HG03159 (cell line): ENCODE results near the gene ZBTB44.

ENCODE experiments used
- ATAC-seq: cut with Tn5 transposase; IDR thresholded peaks from one replicate; pipeline ENCODE4 v1.9.1; 2021; ENCODE audit warnings: mild to moderate bottlenecking, moderate library complexity; ENCODE audit not compliant: unreplicated experiment

Gene ZBTB44

DNA sequence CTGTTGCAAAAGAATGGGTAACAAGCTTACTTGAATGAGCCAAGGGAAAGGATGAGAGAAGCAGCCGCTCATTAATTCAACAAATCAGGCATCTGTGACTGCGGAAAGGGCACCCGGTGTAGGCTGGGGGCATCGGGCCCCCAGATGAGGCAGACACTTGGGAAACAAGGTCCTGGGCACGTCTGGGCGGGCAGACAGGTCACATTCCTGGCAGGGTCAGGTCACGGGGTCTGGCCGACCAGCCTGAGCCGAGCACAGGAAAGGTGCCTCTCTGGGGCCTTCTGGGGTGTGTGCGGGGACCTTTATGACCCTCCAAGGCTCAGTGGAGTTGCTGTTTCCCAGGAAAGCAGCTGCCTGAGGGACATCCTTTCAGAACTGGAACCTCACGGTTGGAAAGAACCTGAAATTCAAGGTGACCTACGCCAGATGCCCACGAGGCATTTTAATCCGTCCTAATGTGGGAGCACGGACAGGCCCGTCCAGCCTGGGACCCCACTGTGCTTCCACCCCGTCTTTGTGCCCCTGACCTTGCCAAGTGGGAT, 98.1 kb downstream of the ZBTB44 start:
- no peak for ATAC-seq

DNA sequence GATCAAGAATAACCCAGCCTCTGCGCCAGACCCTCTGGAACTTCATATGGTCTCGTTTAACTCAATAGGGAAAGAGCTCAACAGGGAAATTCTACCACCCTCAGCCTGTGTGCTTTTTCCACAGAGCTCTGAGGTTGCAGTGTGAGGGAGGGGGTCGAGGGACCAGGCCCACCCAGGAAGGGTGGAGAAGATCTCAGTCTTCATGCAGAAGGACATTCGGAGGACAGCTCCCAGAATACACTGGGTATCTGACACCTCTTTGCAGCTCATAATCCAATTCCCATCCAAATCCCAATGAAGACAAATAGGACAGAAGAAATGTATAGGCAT, 98.5 kb downstream of the ZBTB44 start:
- no peak for ATAC-seq

DNA sequence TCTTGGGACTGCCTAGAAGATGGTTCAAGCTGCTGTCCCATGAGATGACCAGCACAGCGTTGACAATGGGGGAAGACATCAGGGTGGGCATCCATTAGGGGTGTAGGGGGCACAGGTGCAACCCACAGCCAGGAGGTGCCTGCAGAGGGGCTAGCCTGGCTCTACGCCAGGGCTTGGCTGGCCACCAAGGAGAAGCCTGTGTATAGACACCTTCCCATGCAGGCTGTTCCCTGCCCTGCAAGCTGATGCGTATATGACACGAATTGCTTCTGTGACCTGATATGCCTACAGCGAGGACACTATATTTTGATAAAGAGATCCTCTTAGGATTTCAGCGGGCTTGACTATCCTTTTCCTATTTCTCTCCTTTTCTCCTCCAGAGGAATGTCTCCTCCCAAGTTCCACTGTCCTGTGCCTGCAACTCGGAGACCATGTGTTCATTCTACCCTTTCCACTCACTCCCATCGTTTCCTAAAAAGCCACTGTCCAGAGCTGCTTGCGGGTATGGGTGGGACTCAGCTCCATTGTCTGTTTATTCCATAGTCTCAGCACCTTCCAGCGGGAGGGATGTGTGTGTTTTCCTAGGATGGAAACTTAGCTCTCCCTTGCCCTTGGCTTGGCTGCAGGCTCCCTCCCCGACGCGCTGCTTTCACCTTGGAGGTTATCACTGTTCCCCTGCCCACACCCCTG, 99.0 kb downstream of the ZBTB44 start:
- no peak for ATAC-seq

DNA sequence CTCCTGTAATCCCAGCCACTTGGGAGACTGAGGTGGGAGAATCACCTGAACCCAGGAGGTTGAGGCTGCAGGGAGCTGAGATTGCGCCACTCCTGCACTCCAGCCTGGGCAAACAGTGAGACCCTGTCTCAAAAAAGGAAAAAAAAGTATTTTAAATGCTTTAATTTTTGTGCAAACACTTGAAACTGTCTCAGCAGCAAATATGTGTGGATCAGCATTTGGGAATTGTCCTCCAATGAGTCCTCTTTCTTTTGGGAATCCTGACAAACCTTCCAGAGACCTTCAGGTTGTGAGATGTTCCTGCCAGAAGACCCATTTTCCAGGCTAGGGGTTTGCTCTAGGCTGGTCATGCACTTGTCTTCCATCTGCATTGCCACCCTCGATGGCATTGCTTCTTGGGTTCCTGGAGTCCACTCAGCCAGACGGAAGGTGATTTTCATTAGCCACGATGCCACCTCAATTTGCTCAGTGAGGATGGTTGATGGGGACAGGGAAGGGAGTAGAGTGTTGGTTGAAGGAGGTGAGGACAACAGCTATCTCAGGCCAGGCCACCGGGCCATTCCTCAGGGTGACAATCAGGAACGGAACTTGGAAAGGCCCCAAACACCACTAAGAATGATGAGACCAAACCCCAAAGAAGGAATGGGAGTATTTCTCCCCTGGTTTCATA, 99.7 kb downstream of the ZBTB44 start:
- ATAC-seq, result no peak

DNA sequence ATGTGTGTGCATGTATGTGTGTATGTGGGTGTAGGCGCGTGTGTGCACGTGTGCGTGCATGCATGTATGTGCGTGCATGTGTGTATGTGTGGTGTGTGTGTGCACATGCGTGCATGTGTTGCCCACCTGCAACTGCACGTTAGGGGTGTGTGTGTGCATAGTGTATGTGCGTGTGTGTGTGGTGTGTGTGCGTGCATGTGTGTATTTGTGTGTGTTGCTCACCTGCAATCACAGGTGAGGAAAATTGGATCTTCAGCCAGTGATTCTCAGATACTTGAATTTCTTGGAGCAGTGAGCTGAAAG, 100.8 kb downstream of the ZBTB44 start:
- no peak for ATAC-seq

DNA sequence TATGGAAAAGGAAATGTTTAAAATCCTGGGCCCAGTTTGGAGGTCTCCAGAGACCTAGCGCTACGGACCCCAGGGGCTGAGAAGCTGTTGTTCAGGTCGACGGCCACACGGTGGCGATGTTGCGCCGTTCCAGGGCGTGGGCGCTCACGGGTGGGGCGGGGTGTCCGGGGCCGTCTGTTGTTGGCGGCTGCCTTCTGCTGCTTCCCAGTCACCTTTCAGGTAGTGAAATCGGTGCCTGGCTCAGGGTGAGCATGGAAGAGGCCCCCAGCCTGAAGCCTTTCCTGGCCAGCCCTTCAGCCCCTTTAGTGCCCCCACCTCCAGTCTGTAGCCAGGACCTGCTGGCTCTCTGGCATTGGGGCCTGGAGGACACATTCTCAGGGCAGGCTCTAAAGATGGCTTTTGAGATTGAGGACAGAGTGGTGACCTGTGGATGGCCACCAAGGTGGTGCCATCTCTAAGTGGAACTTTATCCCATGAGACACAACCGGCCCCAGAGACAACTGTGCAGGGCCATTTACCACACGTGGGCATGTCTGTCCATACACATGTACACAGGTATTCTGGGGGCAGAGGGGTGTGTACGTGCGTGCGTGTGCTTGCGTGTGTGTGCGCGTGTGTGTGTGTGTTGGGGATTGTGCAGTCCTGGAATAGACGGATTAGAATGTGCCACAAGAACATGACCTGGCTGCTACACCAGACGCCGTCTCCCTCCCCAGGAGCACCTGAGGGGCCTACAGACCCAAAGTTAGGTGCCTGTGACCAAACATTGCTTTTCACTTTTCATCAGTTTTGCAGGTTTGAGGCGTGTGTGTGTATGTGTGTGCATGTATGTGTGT, 101.4 kb downstream of the ZBTB44 start:
- ATAC-seq, result peak; percentile 84

DNA sequence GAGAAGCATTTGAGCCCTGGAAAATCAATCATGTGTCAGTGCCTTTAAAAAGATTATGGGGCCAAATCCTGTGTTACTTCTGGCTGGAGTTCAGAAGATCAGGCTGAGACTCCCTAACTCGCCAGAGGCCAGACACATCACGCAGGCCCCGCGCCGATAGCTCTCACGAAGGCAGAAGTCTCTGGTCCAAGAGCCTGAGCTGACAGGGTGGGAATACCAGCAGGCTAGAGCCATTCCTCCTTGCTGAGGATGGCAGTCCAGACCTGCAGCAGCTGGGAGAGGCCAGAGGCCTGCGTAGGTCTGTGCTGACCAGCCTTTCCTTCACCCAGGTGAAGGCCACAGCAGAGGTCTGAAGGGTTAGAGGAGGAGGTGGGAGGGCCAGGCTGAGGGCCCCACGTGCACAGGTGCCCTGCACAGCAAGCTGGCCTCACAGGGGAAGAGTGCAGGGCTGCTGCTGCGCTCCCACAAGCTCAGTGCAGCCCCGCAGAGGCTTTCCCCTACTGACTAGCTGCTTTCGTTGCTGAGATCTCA, 102.2 kb downstream of the ZBTB44 start:
- no peak for ATAC-seq

DNA sequence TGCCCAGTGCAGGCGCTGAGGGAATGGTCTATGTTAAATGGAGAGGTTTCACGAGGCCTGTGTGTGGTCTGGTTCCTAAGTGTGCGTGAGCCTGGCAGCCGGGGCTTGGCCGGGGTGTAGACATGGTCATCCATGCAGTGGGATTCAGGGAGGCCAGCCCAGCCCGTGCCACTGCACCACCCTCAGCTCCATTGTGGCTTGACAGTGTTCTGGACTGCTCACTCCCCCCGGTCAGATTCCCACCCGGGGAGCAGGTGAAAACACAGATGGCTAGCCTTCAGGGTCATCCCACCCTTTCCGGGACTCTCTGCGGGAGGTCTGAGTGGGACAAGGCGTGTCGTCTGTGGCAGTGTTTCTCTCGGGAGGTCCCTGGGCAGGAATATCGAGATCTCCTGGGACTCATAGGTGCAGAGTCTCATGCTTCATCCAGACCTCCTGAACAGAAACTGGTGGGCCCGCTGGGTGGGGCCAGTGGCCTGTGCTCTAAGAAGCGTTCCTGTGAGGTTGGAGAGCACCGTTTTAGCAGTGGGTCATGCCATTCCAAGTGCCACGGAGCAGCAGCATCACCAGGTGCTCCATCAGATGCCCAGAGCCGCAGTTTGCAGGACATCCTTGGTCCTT, 102.8 kb downstream of the ZBTB44 start:
- no peak for ATAC-seq

DNA sequence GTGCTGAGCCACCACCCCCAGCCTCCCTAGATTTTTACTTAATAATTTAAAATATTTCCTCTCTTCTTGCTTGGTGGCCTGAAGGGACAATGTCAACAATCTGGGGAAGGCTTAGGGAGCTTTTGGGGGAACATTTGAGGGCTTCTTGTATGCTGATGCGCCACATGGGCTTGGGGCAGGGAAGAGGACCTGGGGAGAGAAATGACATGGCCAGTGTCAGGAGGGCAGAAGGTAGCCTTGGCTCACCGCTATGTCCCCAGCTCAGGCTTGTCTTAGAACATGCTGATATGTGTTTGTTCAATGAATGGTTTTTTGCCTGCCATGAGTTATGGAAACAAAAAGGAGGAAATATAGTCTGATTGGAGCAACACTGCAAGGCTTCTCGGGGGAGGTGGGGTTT, 103.6 kb downstream of the ZBTB44 start:
- no peak for ATAC-seq

DNA sequence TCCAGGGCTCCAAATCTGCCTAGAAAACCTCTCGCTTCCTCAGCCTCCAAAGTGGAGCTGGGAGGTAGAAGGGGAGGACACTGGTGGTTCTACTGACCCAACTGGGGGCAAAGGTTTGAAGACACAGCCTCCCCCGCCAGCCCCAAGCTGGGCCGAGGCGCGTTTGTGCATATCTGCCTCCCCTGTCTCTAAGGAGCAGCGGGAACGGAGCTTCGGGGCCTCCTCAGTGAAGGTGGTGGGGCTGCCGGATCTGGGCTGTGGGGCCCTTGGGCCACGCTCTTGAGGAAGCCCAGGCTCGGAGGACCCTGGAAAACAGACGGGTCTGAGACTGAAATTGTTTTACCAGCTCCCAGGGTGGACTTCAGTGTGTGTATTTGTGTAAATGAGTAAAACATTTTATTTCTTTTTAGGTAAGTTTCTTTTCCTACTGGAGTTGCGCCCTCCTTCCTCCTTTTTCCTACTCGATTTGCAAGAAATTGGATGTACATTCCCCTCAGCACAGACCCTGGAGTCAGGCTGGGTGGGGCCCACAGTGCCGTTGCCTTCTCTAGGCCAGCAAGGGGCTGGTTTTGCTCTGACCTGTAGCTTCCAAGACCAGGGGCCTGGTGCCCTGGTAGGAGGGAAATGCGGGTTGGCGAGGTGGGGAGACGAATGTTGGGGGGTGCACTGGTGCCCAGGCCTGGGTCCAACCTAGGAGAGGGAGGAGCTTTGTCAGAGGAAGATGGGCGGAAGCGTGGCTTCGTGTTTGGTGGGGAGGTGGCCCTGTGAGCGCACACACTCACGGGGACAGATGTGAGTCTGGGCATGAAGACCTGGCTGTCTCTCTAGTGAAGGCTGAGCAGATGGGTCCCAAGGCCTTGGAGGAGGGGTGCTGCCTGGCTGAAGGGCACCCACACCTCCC, 104.5 kb downstream of the ZBTB44 start:
- ATAC-seq, result no peak

DNA sequence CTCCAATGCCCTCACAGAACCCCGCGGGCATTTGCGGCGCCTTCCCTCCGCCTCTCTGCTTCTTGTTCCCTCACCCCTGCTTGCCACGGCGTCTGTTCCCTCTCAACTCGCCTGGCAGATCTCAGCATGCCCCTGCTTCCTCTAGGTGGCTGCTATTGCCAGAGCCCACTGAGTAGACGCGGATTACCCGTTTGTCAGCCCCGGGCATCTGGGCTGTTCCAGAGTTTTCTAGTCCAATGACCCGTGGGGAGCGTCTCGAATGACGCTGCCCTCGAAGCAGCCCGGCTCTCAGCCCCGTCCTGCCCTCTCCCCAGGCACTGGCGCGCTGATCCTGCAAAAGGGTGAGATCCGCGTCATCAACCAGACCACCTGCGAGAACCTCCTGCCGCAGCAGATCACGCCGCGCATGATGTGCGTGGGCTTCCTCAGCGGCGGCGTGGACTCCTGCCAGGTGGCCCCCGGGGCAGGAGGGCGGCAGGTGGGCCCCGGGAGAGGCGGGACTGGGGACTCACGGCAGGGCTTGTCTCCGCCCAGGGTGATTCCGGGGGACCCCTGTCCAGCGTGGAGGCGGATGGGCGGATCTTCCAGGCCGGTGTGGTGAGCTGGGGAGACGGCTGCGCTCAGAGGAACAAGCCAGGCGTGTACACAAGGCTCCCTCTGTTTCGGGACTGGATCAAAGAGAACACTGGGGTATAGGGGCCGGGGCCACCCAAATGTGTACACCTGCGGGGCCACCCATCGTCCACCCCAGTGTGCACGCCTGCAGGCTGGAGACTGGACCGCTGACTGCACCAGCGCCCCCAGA, 105.4 kb downstream of the ZBTB44 start:
- no peak for ATAC-seq

DNA sequence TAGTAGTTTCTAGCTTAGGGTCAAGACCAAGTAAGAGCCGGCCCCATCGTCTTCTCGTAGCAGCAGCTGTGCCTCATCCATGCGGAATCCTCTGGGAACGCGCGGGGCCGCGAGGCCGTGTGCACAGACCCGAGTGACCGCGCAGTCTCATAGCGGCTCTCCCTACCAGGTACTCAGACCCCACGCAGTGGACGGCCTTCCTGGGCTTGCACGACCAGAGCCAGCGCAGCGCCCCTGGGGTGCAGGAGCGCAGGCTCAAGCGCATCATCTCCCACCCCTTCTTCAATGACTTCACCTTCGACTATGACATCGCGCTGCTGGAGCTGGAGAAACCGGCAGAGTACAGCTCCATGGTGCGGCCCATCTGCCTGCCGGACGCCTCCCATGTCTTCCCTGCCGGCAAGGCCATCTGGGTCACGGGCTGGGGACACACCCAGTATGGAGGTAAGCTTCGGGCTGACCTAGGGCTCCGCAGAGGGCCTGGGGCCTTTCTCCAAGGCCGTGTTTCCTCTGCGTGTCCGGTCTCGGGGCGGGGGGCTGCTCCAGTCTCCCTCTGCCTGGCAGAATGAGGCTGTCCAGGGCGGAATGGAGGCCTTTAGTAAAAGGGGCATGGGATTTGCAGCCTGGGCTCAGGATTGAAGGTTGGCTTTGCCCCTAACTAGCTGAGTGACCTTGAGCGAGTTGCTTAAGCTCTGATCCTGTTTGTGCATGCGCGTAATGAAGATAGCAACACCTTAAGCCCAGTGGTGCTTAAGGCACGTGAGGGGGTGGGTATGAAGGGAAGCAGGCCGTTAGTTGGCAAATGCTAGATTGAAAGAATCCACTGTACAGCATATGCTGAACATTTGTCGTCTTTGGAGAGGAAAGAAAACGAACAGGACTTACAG, 106.2 kb downstream of the ZBTB44 start:
- ATAC-seq, result no peak

DNA sequence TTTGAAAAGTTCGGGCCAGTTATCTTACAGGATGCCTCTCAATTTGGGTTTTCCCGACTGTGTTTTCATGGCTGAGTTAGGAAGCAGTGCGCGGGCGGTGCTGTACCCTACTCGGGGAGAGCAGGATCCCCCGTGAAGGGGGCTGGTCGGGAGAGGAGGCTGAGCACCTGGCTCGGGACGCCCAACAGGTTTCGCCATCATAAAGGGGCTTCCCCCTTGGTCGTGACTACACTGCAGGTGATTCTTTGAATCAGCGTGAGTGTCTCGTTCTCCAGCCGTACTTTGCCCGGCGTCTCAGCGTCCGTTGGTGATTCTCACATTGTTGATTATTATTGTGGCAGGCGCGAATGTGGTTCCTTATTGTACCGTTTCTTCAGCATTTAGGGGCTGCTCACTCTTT, 108.6 kb downstream of the ZBTB44 start:
- no peak for ATAC-seq

DNA sequence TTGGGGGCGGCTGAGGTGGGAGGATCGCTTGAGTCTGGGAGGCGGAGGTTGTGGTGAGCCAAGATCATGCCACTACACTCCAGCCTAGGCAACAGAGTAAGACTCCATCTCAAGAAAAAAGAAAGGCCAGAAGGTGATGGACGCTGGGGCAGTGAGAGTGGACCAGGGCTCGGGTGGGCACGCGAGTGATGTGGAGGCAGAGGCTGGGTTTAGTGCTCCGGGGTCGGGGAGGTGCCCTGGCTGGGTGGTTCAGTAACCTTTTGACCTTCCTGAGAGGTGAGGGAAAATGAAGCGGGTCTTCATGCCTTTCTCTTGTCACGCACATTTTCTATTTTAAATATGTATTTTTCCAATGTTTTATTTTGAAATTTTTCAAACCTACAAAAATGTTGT, 110.0 kb downstream of the ZBTB44 start:
- ATAC-seq, result no peak

DNA sequence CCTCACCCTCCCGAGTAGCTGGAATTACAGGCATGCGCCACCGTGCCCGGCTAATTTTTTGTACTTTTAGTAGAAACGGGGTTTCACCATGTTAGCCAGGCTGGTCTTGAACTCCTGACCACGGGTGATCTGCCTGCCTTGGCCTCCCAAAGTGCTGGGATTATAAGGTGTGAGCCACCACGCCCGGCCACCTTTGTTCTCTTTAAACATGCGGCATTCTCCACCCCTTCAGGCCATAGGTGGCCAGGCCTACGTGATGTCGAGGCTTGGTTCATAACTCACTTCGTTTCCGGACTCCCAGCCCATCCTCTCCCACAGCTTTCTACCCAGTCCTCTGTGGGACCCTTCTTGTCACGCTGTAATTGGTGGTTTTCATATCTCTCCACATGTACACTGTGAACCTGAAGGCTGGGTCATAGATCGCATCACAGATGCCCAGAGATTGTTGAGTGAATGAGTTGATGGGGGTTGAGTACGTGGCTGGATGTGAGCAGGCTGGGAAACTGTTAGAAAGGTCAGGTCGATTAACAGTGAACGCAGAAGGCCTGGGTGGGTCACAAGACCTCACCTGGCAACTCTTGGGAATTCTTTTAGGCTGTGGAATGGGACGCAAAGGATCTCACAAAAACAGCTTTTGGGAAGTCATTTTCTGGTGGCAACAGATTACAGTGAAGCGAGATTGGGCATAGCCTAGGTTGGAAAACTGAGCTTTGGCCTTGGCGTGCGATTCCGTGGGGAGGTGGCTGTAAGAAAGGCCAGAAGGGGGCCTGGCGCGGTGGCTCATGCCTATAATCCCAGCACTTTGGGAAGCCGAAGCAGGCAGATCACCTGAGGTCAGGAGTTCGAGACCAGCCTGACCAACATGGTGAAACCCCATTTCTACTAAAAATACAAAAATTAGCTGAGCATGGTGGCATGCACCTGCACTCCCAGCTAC, 110.7 kb downstream of the ZBTB44 start:
- no peak for ATAC-seq

DNA sequence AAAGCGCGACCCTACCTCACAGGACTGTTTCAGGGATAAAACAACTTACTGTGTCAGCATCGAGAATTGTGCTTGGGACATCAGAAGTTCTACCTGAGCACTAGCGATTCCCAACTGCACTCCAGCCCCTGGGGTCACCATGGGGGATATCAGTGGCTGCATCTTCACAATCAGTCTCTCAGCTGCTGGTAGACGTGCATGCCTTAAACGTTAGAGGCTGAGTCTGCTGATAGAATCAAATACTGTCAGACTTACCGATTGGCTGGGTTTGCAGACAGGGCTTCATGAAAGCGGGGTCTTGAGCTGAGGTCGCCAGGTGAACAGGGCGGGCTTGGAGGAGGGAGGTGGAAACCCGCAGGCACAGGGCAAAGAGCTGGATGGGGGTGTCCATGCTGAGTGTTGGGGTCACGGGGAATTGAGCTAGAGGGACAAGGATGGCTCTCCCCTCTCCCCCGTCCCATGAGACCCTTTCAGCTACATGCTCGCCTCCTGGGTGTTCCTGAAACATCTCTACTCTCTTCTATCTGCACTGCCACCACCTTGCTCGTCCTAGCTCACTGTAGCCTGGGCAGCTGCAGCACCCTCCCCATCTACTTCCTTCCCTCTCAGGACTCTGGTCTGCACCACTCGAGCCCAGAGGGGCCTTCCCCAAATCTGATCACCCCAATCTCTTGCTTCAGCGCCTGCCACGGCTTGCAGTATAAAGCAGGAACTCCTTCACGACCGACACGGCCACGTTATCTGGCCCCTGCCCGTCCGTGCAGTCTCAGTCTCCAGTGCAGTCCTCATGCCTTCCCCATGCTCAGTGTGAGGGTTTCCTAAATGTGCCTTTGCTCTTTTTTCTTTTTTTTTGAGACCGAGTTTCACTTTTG, 111.7 kb downstream of the ZBTB44 start:
- no peak for ATAC-seq
